RKO (cell line): ENCODE measurements around the gene LDLRAD1.
A peak's percentile ranks its signal among the peaks of the same experiment; 100 is the strongest.
"Not testable (repeated sequence)": the region's sequence is repeated elsewhere in the genome, so short reads cannot be mapped to it uniquely, and the experiment has no call there.

ENCODE experiments used
- DNase-seq: peaks from one replicate; pipeline ENCODE4 v3.0.0-alpha.2; 2016; ENCODE audit warnings: low spot score

The LDLRAD1 gene

GRCh38 chr1:53992085-53992874, 25.7 kb downstream of the LDLRAD1 start:
- no peak for DNase-seq

GRCh38 chr1:53987880-53988279, 30.1 kb downstream of the LDLRAD1 start:
- no peak for DNase-seq

GRCh38 chr1:53986458-53986857, 31.5 kb downstream of the LDLRAD1 start:
- no peak for DNase-seq

GRCh38 chr1:53984726-53985125, 33.3 kb downstream of the LDLRAD1 start:
- no peak for DNase-seq

GRCh38 chr1:53982763-53983104, 35.3 kb downstream of the LDLRAD1 start:
- no peak for DNase-seq

- DNase-seq, result no peak
Measured at GRCh38 chr1:53982034-53982762, 35.8 kb downstream of the LDLRAD1 start.

- DNase-seq, result no peak
Measured at GRCh38 chr1:53981220-53981619, 36.8 kb downstream of the LDLRAD1 start.

GRCh38 chr1:53979712-53980450, 38.1 kb downstream of the LDLRAD1 start:
- no peak for DNase-seq

- DNase-seq, result no peak
Measured at GRCh38 chr1:53975861-53976260, 42.1 kb downstream of the LDLRAD1 start.

GRCh38 chr1:53971718-53972117, 46.3 kb downstream of the LDLRAD1 start:
- DNase-seq, result no peak

GRCh38 chr1:53969323-53969722, 48.7 kb downstream of the LDLRAD1 start:
- DNase-seq, result not testable (repeated sequence)

GRCh38 chr1:53968125-53968513, 49.9 kb downstream of the LDLRAD1 start:
- DNase-seq, result no peak

- DNase-seq, result no peak
Measured at GRCh38 chr1:53967409-53968124, 50.4 kb downstream of the LDLRAD1 start.

GRCh38 chr1:53966794-53967193, 51.2 kb downstream of the LDLRAD1 start:
- DNase-seq, result no peak

- no peak for DNase-seq
Measured at GRCh38 chr1:53964109-53964508, 53.9 kb downstream of the LDLRAD1 start.

GRCh38 chr1:53963460-53963859, 54.5 kb downstream of the LDLRAD1 start:
- DNase-seq, result no peak

GRCh38 chr1:53962395-53962794, 55.6 kb downstream of the LDLRAD1 start:
- DNase-seq, result no peak

- peak; percentile 65 for DNase-seq
Measured at GRCh38 chr1:53959664-53960250, 58.2 kb downstream of the LDLRAD1 start.
